Subcutaneous abdominal adipose tissue (tissue), 5 donors: ENCODE measurements around the gene CANT1.
"Not testable (repeated sequence)": the region's sequence is repeated elsewhere in the genome, so short reads cannot be mapped to it uniquely, and the experiment has no call there.

Experiments
- H3K27ac ChIP-seq: one replicate; pipeline ENCODE4 v1.7.0; 2013; ENCODE audit warnings: low read depth, mild to moderate bottlenecking, inconsistent platforms, low read length, moderate library complexity
- H3K27me3 ChIP-seq, 5 donors: one replicate each; pipeline ENCODE4 v1.7.0; 2013; ENCODE audit warnings: low read length in 5 of 5, inconsistent platforms in 1 of 5; ENCODE audit not compliant: control insufficient read depth in 5 of 5, insufficient read depth in 4 of 5
- H3K36me3 ChIP-seq, 5 donors: one replicate each; pipeline ENCODE4 v1.7.0; 2013; ENCODE audit warnings: low read length in 5 of 5; ENCODE audit not compliant: control insufficient read depth in 5 of 5, insufficient read depth in 5 of 5
- H3K4me1 ChIP-seq, 5 donors: one replicate each; pipeline ENCODE4 v1.7.0; 2013; ENCODE audit warnings: low read length in 5 of 5, mild to moderate bottlenecking in 3 of 5, moderate library complexity in 1 of 5; ENCODE audit not compliant: control insufficient read depth in 5 of 5, insufficient read depth in 5 of 5
- H3K4me3 ChIP-seq, 5 donors: one replicate each; pipeline ENCODE4 v1.7.0; 2013; ENCODE audit warnings: low read length in 5 of 5, low read depth in 1 of 5
- H3K9ac ChIP-seq, 5 donors: one replicate each; pipeline ENCODE4 v1.7.0; 2013; ENCODE audit warnings: low read length in 5 of 5, mild to moderate bottlenecking in 4 of 5, moderate library complexity in 3 of 5
- H3K9me3 ChIP-seq, 5 donors: one replicate each; pipeline ENCODE4 v1.7.0; 2013; ENCODE audit warnings: low read length in 5 of 5; ENCODE audit not compliant: control insufficient read depth in 5 of 5
- donor health status: healthy.
- donor health status: healthy.
- donor health status: healthy.
- donor health status: healthy.
- donor health status: healthy.

The CANT1 gene

DNA sequence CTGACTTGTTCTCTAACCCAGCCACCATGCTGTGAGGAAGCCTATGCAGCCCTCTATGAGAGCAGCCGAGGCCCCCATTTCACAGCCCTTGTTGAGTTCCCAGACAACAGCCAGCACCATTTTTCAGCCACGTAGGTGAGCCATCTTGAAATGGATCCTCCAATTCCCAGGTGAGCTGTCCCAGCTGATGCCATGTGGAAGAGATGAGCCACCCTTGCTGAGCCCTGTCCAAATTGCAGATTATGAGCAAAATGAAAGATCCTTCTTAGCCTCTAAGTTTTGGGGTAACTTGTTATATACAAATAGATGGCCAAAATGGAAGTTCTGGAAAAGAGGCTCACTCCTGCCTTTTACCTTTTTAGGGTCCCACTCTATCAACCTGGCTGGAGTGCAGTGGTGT lies 58.7 kb downstream of the CANT1 start:
- peaks cover 0 to 6% (median 0%) of the 10 kb centered on the region in 5 donors for H3K27me3 ChIP-seq
- H3K4me3 ChIP-seq: peak overlapping the region in 1 of 5 donors; percentile 9
- no peak overlapping the region for H3K9ac ChIP-seq
- no peaks in the 10 kb centered on the region for H3K36me3 ChIP-seq
- no peak overlapping the region for H3K27ac ChIP-seq
- H3K4me1 ChIP-seq: peaks cover 3 to 28% (median 12%) of the 10 kb centered on the region in 5 donors
- H3K9me3 ChIP-seq: peaks cover 3 to 19% (median 18%) of the 10 kb centered on the region in 5 donors

DNA sequence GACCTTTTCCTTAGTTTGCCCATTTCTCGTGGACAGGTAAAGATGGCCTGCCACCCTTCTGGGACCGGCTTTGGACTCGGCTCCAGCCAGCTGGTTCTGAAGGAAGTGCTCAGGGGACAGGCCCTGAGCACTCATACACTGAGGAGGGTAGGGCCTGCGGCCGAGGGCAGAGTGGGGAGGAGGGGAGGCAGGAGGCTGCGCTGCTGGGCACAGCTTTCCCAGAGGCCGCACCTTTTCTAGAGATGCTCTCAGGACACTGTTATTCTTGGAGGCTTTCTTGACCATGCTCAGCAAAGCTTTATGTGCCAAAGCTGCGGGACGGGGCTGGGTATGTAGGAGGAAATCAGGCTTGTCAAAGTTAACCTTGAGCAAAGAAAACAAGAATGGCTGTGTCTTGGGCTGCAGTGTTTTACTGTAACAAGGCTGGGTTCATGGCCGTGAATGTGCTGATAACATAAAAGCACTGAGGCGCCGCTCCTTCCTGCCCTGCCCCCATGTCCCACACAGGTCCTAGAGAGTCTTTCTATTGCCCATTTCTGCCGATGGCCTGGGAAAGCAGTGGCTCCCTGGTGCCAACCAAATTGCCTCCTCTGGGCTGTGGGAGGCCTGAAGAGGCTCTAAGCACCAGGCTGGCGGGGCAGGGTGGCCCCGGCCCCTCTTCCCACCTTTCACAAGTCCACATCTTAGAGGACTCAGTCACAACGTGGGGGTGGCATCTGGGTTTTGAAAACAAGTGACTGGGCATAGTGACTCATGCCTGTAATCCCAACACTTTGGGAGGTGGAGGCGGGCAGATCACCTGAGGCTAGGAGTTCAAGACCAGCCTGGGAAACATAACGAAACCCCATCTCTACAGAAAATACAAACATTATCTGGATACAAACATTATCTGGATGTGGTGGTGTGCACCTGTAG lies 62.1 kb downstream of the CANT1 start:
- Histone ChIP-seq H3K4me3 (no peak overlapping the region), H3K36me3 (no peaks in the 10 kb centered on the region), H3K9ac (no peak overlapping the region), H3K9me3 (peaks cover 3 to 19% (median 18%) of the 10 kb centered on the region in 5 donors), H3K27ac (no peak overlapping the region), H3K27me3 (peaks cover 0 to under 1% (median 0%) of the 10 kb centered on the region in 5 donors), H3K4me1 (peaks cover 3 to 17% (median 8%) of the 10 kb centered on the region in 5 donors)

- Histone ChIP-seq H3K27ac (no peak overlapping the region), H3K9ac (no peak overlapping the region), H3K4me3 (no peak overlapping the region), H3K4me1 (peaks cover under 1 to 9% (median 7%) of the 10 kb centered on the region in 5 donors), H3K27me3 (no peaks in the 10 kb centered on the region), H3K9me3 (peaks cover 3 to 19% (median 18%) of the 10 kb centered on the region in 5 donors), H3K36me3 (no peaks in the 10 kb centered on the region)
These were observed 62.9 kb downstream of the CANT1 start for GRCh38 chr17:78946631-78947030.

GRCh38 chr17:78946131-78946530 lies 63.4 kb downstream of the CANT1 start:
- Histone ChIP-seq H3K36me3 (no peaks in the 10 kb centered on the region), H3K4me1 (peaks cover 0 to 8% (median 6%) of the 10 kb centered on the region in 5 donors), H3K9me3 (peaks cover 3 to 14% (median 13%) of the 10 kb centered on the region in 5 donors), H3K9ac (no peak overlapping the region), H3K27ac (no peak overlapping the region), H3K4me3 (no peak overlapping the region), H3K27me3 (no peaks in the 10 kb centered on the region)

DNA sequence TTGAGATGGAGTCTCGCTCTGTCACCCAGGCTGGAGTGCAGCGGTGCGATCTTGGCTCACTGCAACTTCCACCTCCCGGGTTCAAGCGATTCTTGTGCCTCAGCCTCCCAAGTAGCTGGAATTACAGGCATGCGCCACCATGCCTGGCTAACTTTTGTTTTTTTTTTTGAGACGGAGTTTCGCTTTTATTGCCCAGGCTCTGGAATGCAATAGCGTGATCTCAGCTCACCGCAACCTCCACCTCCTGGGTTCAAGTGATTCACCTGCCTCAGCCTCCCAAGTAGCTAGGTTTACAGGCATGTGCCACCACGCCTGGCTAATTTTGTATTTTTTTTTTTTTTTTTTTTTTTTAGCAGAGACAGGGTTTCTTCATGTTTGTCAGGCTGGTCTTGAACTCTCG lies 64.1 kb downstream of the CANT1 start:
- not testable (repeated sequence) for H3K9ac ChIP-seq, H3K9me3 ChIP-seq, H3K36me3 ChIP-seq, H3K27ac ChIP-seq, H3K4me3 ChIP-seq, H3K27me3 ChIP-seq
- H3K4me1 ChIP-seq: peaks cover 0 to 11% (median 7%) of the 10 kb centered on the region in 5 donors

GRCh38 chr17:78944956-78945355 lies 64.6 kb downstream of the CANT1 start:
- no peak overlapping the region for H3K9ac ChIP-seq
- no peak overlapping the region for H3K4me3 ChIP-seq
- H3K4me1 ChIP-seq: peaks cover 0 to 12% (median 7%) of the 10 kb centered on the region in 5 donors
- peaks cover 0 to 3% (median 0%) of the 10 kb centered on the region in 5 donors for H3K27me3 ChIP-seq
- peaks cover 0 to 2% (median 2%) of the 10 kb centered on the region in 5 donors for H3K9me3 ChIP-seq
- H3K27ac ChIP-seq: no peak overlapping the region
- H3K36me3 ChIP-seq: no peaks in the 10 kb centered on the region

GRCh38 chr17:78944026-78944425 lies 65.5 kb downstream of the CANT1 start:
- Histone ChIP-seq H3K36me3 (no peaks in the 10 kb centered on the region), H3K27ac (no peak overlapping the region), H3K9ac (no peak overlapping the region), H3K4me3 (no peak overlapping the region), H3K27me3 (peaks cover 0 to 3% (median 0%) of the 10 kb centered on the region in 5 donors), H3K4me1 (peaks cover 0 to 12% (median 7%) of the 10 kb centered on the region in 5 donors), H3K9me3 (no peaks in the 10 kb centered on the region)
